Endodermal cell (in vitro differentiated cells): Measurements from ENCODE around the gene TRAT1. TPM values are rescaled to one million over a fixed set of nuclear protein-coding genes. Genes with fewer than 3 reads are reported as not detected.

Experiments
- DNase-seq: peaks from one replicate; pipeline ENCODE4 v3.0.0-alpha.2; 2017
- H3K27ac ChIP-seq: 2 replicates; pipeline ENCODE4 v1.5.1; 2013; ENCODE audit warnings: mild to moderate bottlenecking, low read depth, low read length, moderate library complexity
- H3K27me3 ChIP-seq: 2 replicates; pipeline ENCODE4 v1.6.1; 2013; ENCODE audit warnings: mild to moderate bottlenecking, low read length, moderate library complexity; ENCODE audit not compliant: insufficient read depth, control insufficient read depth, poor library complexity, severe bottlenecking
- H3K36me3 ChIP-seq: 2 replicates; pipeline ENCODE4 v1.7.0; 2013; ENCODE audit warnings: mild to moderate bottlenecking, low read length, moderate library complexity; ENCODE audit not compliant: control insufficient read depth, insufficient read depth
- H3K4me1 ChIP-seq: one replicate; pipeline ENCODE4 v1.7.0; 2013; ENCODE audit warnings: low read length; ENCODE audit not compliant: control insufficient read depth, insufficient read depth
- H3K4me3 ChIP-seq: 2 replicates; pipeline ENCODE4 v1.5.1; 2013; ENCODE audit warnings: mild to moderate bottlenecking, low read length, moderate library complexity
- H3K9ac ChIP-seq: 2 replicates; pipeline ENCODE4 v1.6.1; 2013; ENCODE audit warnings: mild to moderate bottlenecking, low read length, moderate library complexity; ENCODE audit not compliant: poor library complexity, severe bottlenecking; ENCODE audit errors: extremely low read depth
- H3K9me3 ChIP-seq: 2 replicates; pipeline ENCODE4 v1.6.1; 2013; ENCODE audit warnings: mild to moderate bottlenecking, low read length, moderate library complexity; ENCODE audit not compliant: control insufficient read depth
- H3K27ac Mint-ChIP-seq: 2 replicates; pipeline ENCODE4 v1.8.0; 2020; ENCODE audit warnings: mixed read lengths
- H3K27me3 Mint-ChIP-seq: 2 replicates; pipeline ENCODE4 v1.8.0; 2021; ENCODE audit warnings: mild to moderate bottlenecking, mixed read lengths; ENCODE audit not compliant: insufficient read depth
- H3K36me3 Mint-ChIP-seq: 2 replicates; pipeline ENCODE4 v1.8.0; 2020; ENCODE audit warnings: low read depth, mixed read lengths
- H3K4me1 Mint-ChIP-seq: 2 replicates; pipeline ENCODE4 v1.8.0; 2020; ENCODE audit warnings: mixed read lengths
- H3K4me3 Mint-ChIP-seq: 2 replicates; pipeline ENCODE4 v1.8.0; 2020; ENCODE audit warnings: mild to moderate bottlenecking, moderate library complexity, mixed read lengths
- H3K9me3 Mint-ChIP-seq: 2 replicates; pipeline ENCODE4 v1.8.0; 2020; ENCODE audit warnings: mild to moderate bottlenecking, mixed read lengths
- CTCF ChIP-seq: fragments of 200-600 bp; sonication (generic); conservative IDR thresholded peaks from 2 replicates; pipeline ENCODE4 v1.5.0; 2021; ENCODE audit warnings: antibody characterized with exemption, mild to moderate bottlenecking
- WGBS, 2 experiments: methylation state at CpG; one replicate each; pipeline versions ENCODE4 v1.1.5 to v1.1.7; 2013; ENCODE audit warnings: missing lambda C conversion rate in 2 of 2, mixed read lengths in 1 of 2; ENCODE audit not compliant: insufficient coverage in 1 of 2, insufficient read length in 1 of 2; 5-methylcytosine and 5-hydroxymethylcytosine counted together
- total RNA-seq, 2 donors: library from RNA; stranded (reverse); fragmentation: NEBNext Ultra II Directional in 1 of 2; extraction: Animal tissue kit (Norgen Biotek cat#: 25700) in 1 of 2; gene quantifications; 2 replicates in 1 of 2; 3 replicates in 1 of 2; pipeline ENCODE4 v1.2.1, GENCODE V29; 2021

TRAT1 gene
- total RNA-seq, 2 donors from 2014 or later, result not detected

DNA sequence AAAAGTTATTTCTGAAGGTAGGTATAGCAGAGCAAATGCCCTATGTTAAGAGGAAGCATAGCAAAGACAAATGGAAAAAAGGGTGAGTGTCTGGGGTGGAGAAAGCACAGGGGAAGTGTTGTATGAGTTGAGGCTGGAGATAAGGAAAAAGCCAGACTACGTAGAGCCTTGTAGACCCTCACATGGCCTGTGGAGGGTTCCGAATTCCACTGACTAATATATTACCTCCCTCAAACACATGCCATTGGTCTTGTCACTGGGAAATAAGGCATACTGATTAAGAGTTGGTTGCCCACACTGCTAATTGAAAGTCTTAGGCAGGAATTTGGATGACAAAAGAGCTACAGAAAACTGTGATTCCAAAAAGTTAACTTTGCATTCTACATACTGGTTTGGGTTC is 65.2 kb downstream of the TRAT1 start:
- H3K27ac ChIP-seq, result no peak overlapping the region
- Mint-ChIP-seq H3K4me3 (no peak overlapping the region), H3K4me1 (no peaks in the 10 kb centered on the region), H3K9me3 (no peaks in the 10 kb centered on the region), H3K27ac (no peak overlapping the region), H3K36me3 (no peaks in the 10 kb centered on the region), H3K27me3 (no peaks in the 10 kb centered on the region)
- H3K36me3 ChIP-seq, result no peaks in the 10 kb centered on the region
- TF ChIP-seq CTCF, result no peak
- no peaks in the 10 kb centered on the region for H3K9me3 ChIP-seq
- H3K4me3 ChIP-seq, result no peak overlapping the region
- DNase-seq, result no peak
- no peaks in the 10 kb centered on the region for H3K27me3 ChIP-seq
- WGBS, 2 experiments, result 100% methylated on average over 2 of the region's 2 CpGs; no CpG with 5 or more reads in 1 of the 2 experiments
- H3K4me1 ChIP-seq, result no peaks in the 10 kb centered on the region
- H3K9ac ChIP-seq, result no peak overlapping the region

- TF ChIP-seq CTCF, result no peak
- no peak overlapping the region for H3K27ac Mint-ChIP-seq
- WGBS, 2 experiments, result 86 to 92% methylated on average over 3 of the region's 3 CpGs
- Histone ChIP-seq H3K9ac (no peak overlapping the region), H3K9me3 (no peaks in the 10 kb centered on the region), H3K4me1 (no peaks in the 10 kb centered on the region), H3K27ac (no peak overlapping the region), H3K4me3 (no peak overlapping the region), H3K36me3 (no peaks in the 10 kb centered on the region), H3K27me3 (no peaks in the 10 kb centered on the region)
- H3K9me3 Mint-ChIP-seq, result no peaks in the 10 kb centered on the region
- H3K4me1 Mint-ChIP-seq, result no peaks in the 10 kb centered on the region
- H3K36me3 Mint-ChIP-seq, result no peaks in the 10 kb centered on the region
- H3K27me3 Mint-ChIP-seq, result no peaks in the 10 kb centered on the region
- H3K4me3 Mint-ChIP-seq, result no peak overlapping the region
- DNase-seq, result no peak
Observed at GRCh38 chr3:108891833-108892232, 69.2 kb downstream of the TRAT1 start.

GRCh38 chr3:108894981-108895380 is 72.4 kb downstream of the TRAT1 start:
- Histone ChIP-seq H3K36me3 (no peaks in the 10 kb centered on the region), H3K27me3 (no peaks in the 10 kb centered on the region), H3K9ac (no peak overlapping the region), H3K9me3 (no peaks in the 10 kb centered on the region), H3K27ac (no peak overlapping the region), H3K4me3 (no peak overlapping the region), H3K4me1 (no peaks in the 10 kb centered on the region)
- H3K9me3 Mint-ChIP-seq, result no peaks in the 10 kb centered on the region
- DNase-seq, result no peak
- no peak overlapping the region for H3K27ac Mint-ChIP-seq
- TF ChIP-seq CTCF, result no peak
- no peak overlapping the region for H3K4me3 Mint-ChIP-seq
- 95 to 100% methylated on average over 3 to 5 of the region's 5 CpGs for WGBS, 2 experiments
- no peaks in the 10 kb centered on the region for H3K36me3 Mint-ChIP-seq
- no peaks in the 10 kb centered on the region for H3K27me3 Mint-ChIP-seq
- no peaks in the 10 kb centered on the region for H3K4me1 Mint-ChIP-seq
